Naive thymus-derived CD8-positive, alpha-beta T cell (primary cell): Measurements from ENCODE around the gene INPP5A. TPM values are rescaled to one million over a fixed set of nuclear protein-coding genes. Genes with fewer than 3 reads are reported as not detected.

Experiments
- ATAC-seq, 2 donors: fragments of 150-1000 bp; cut with Tn5 transposase in 1 of 2; sonication (Bioruptor Pico), chemical (Tn5 transposase) in 1 of 2; 1 replicate in 1 of 2; 2 replicates in 1 of 2; pipeline ENCODE4 v1.10.0; 2021; ENCODE audit warnings: mild to moderate bottlenecking in 2 of 2, moderate library complexity in 2 of 2
- POLR2A ChIA-PET: fragments of 350-600 bp; sonication (Branson Sonifier 250); formaldehyde crosslinking; loops from one replicate; lab custom pipeline; 2021; ENCODE audit warnings: antibody characterized with exemption; lab: Charles Lee
- DNase-seq, 10 donors: peaks; one replicate each; pipeline versions ENCODE4 v3.0.0 to v3.0.0-alpha.2; 2020 to 2022
- H3K27ac Mint-ChIP-seq, 10 donors: one replicate each; pipeline ENCODE4 v1.8.0; 2020 to 2022; ENCODE audit warnings: mild to moderate bottlenecking in 10 of 10, mixed read lengths in 10 of 10, moderate library complexity in 4 of 10, inconsistent platforms in 1 of 10
- H3K27me3 Mint-ChIP-seq, 5 donors: one replicate each; pipeline ENCODE4 v1.8.0; 2021 to 2022; ENCODE audit warnings: mixed read lengths in 5 of 5
- H3K36me3 Mint-ChIP-seq, 3 donors: one replicate each; pipeline ENCODE4 v1.8.0; 2020 to 2022; ENCODE audit warnings: mixed read lengths in 3 of 3, mild to moderate bottlenecking in 2 of 3, inconsistent platforms in 1 of 3
- H3K4me1 Mint-ChIP-seq, 4 donors: one replicate each; pipeline ENCODE4 v1.8.0; 2021 to 2022; ENCODE audit warnings: mixed read lengths in 4 of 4
- H3K4me3 Mint-ChIP-seq, 10 donors: one replicate each; pipeline ENCODE4 v1.8.0; 2020 to 2022; ENCODE audit warnings: mild to moderate bottlenecking in 10 of 10, mixed read lengths in 10 of 10, moderate library complexity in 6 of 10, inconsistent platforms in 1 of 10
- H3K9me3 Mint-ChIP-seq, 9 donors: one replicate each; pipeline ENCODE4 v1.8.0; 2020 to 2022; ENCODE audit warnings: mixed read lengths in 9 of 9, mild to moderate bottlenecking in 3 of 9, inconsistent platforms in 1 of 9, moderate library complexity in 1 of 9
- polyA plus RNA-seq, 3 donors: library from polyadenylated mRNA; unstranded; fragments of 300-500 nt; fragmentation: Illumina TruSeq; gene quantifications; one replicate each; pipeline ENCODE4 v1.2.3, GENCODE V29; 2021
- total RNA-seq, 8 experiments: library from RNA in 2 of 8; stranded (reverse) in 2 of 8; gene quantifications; one replicate each; pipeline ENCODE4 v1.2.3 and lab custom pipeline; 2021 to 2026

The INPP5A gene
- total and polyA plus RNA-seq, 5 experiments from 2014 or later = 0.51 to 33.7 (median 3.9) TPM

- peaks cover 0 to 18% (median 2%) of the 10 kb centered on the region in 4 donors for H3K4me1 Mint-ChIP-seq
- H3K4me3 Mint-ChIP-seq = no peak overlapping the region
- H3K9me3 Mint-ChIP-seq = peaks cover 0 to 4% (median 0%) of the 10 kb centered on the region in 9 donors
- peaks cover 0 to 9% (median 0%) of the 10 kb centered on the region in 5 donors for H3K27me3 Mint-ChIP-seq
- ATAC-seq = no peak
- POLR2A ChIA-PET = no interaction called here
- H3K27ac Mint-ChIP-seq = no peak overlapping the region
- DNase-seq = peak in 1 of 10 donors; percentile 35
- H3K36me3 Mint-ChIP-seq = no peaks in the 10 kb centered on the region
These were observed 20.5 kb upstream of the INPP5A start for GRCh38 chr10:132516771-132517725.

GRCh38 chr10:132517951-132518521 lies 19.6 kb upstream of the INPP5A start:
- Mint-ChIP-seq H3K36me3 (no peaks in the 10 kb centered on the region), H3K4me1 (peaks cover 0 to 18% (median 2%) of the 10 kb centered on the region in 4 donors), H3K27ac (peak overlapping the region in 1 of 10 donors; percentile 27), H3K4me3 (no peak overlapping the region), H3K9me3 (peaks cover 0 to 1% (median 0%) of the 10 kb centered on the region in 9 donors), H3K27me3 (peaks cover 0 to 12% (median 0%) of the 10 kb centered on the region in 5 donors)
- POLR2A ChIA-PET = no interaction called here
- no peak for ATAC-seq
- peak in 1 of 10 donors; percentile 46 for DNase-seq

- peak overlapping the region in 3 of 10 donors; percentile 48 to 66 (median 51) for H3K4me3 Mint-ChIP-seq
These were observed 18.8 kb upstream of the INPP5A start for GRCh38 chr10:132518572-132519381.

GRCh38 chr10:132519382-132520176 lies 18.0 kb upstream of the INPP5A start:
- Mint-ChIP-seq H3K9me3 (no peaks in the 10 kb centered on the region), H3K4me3 (no peak overlapping the region), H3K27me3 (peaks cover 0 to 21% (median 12%) of the 10 kb centered on the region in 5 donors), H3K4me1 (peaks cover 0 to 18% (median 2%) of the 10 kb centered on the region in 4 donors), H3K27ac (no peak overlapping the region), H3K36me3 (no peaks in the 10 kb centered on the region)
- POLR2A ChIA-PET = no interaction called here
- ATAC-seq (no peak), DNase-seq (no peak)

More at GRCh38 chr10:132518572-132519381, 18.8 kb upstream of the INPP5A start:
- Mint-ChIP-seq H3K27ac (peak overlapping the region in 1 of 10 donors; percentile 27), H3K4me1 (peaks cover 0 to 18% (median 2%) of the 10 kb centered on the region in 4 donors), H3K9me3 (no peaks in the 10 kb centered on the region), H3K27me3 (peaks cover 0 to 16% (median 4%) of the 10 kb centered on the region in 5 donors), H3K36me3 (no peaks in the 10 kb centered on the region)
- POLR2A ChIA-PET = no interaction called here
- DNase-seq (peak in 1 of 10 donors; percentile 61), ATAC-seq (no peak)

- DNase-seq (peak in 1 of 10 donors; percentile 45), ATAC-seq (no peak)
- POLR2A ChIA-PET = no interaction called here
- peaks cover 0 to 21% (median 12%) of the 10 kb centered on the region in 5 donors for H3K27me3 Mint-ChIP-seq
- no peak overlapping the region for H3K27ac Mint-ChIP-seq
- peaks cover 0 to 13% (median 1%) of the 10 kb centered on the region in 4 donors for H3K4me1 Mint-ChIP-seq
- peaks cover 0 to 1% (median 0%) of the 10 kb centered on the region in 9 donors for H3K9me3 Mint-ChIP-seq
- H3K36me3 Mint-ChIP-seq = peaks cover 0 to under 1% (median 0%) of the 10 kb centered on the region in 3 donors
- H3K4me3 Mint-ChIP-seq = no peak overlapping the region
These were observed 17.3 kb upstream of the INPP5A start for GRCh38 chr10:132520177-132520811.

GRCh38 chr10:132521041-132521465 lies 16.5 kb upstream of the INPP5A start:
- Mint-ChIP-seq H3K27me3 (peaks cover 0 to 21% (median 12%) of the 10 kb centered on the region in 5 donors), H3K27ac (no peak overlapping the region), H3K4me3 (no peak overlapping the region), H3K4me1 (peaks cover 0 to 9% (median under 1%) of the 10 kb centered on the region in 4 donors), H3K9me3 (peaks cover 0 to 3% (median 0%) of the 10 kb centered on the region in 9 donors), H3K36me3 (peaks cover 0 to 6% (median 0%) of the 10 kb centered on the region in 3 donors)
- no peak for ATAC-seq
- POLR2A ChIA-PET = no interaction called here
- DNase-seq = peak in 1 of 10 donors; percentile 56

- POLR2A ChIA-PET = interaction anchor here (0.5 kb wide), 1 partner anchor 114 kb away, joined by 6 read pairs; no protein-coding TSS in a partner anchor
- Mint-ChIP-seq H3K27ac (no peak overlapping the region), H3K4me3 (no peak overlapping the region), H3K27me3 (peaks cover 0 to 22% (median 12%) of the 10 kb centered on the region in 5 donors), H3K36me3 (peaks cover 0 to 6% (median 0%) of the 10 kb centered on the region in 3 donors), H3K4me1 (peaks cover 0 to 4% (median 0%) of the 10 kb centered on the region in 4 donors), H3K9me3 (peaks cover 0 to 3% (median 0%) of the 10 kb centered on the region in 9 donors)
- DNase-seq = peak in 1 of 10 donors; percentile 58
- no peak for ATAC-seq
These were observed 16.0 kb upstream of the INPP5A start for GRCh38 chr10:132521466-132522102.

GRCh38 chr10:132522521-132523411 lies 14.8 kb upstream of the INPP5A start:
- DNase-seq = peak in 1 of 10 donors; percentile 18
- no peak overlapping the region for H3K27ac Mint-ChIP-seq
- POLR2A ChIA-PET = no interaction called here
- H3K4me3 Mint-ChIP-seq = no peak overlapping the region
- peaks cover 0 to 7% (median 1%) of the 10 kb centered on the region in 9 donors for H3K9me3 Mint-ChIP-seq
- peaks cover 0 to 24% (median 12%) of the 10 kb centered on the region in 5 donors for H3K27me3 Mint-ChIP-seq
- no peak for ATAC-seq
- H3K36me3 Mint-ChIP-seq = peaks cover 0 to 6% (median 0%) of the 10 kb centered on the region in 3 donors
- H3K4me1 Mint-ChIP-seq = peaks cover 0 to 2% (median 0%) of the 10 kb centered on the region in 4 donors

- POLR2A ChIA-PET = no interaction called here
- peaks cover 0 to 24% (median 12%) of the 10 kb centered on the region in 5 donors for H3K27me3 Mint-ChIP-seq
- H3K36me3 Mint-ChIP-seq = peaks cover 0 to 9% (median 0%) of the 10 kb centered on the region in 3 donors
- H3K9me3 Mint-ChIP-seq = peaks cover 0 to 11% (median 3%) of the 10 kb centered on the region in 9 donors
- no peak for ATAC-seq
- H3K4me3 Mint-ChIP-seq = no peak overlapping the region
- H3K4me1 Mint-ChIP-seq = no peaks in the 10 kb centered on the region
- H3K27ac Mint-ChIP-seq = no peak overlapping the region
- DNase-seq = peak in 1 of 10 donors; percentile 55
These were observed 13.8 kb upstream of the INPP5A start for GRCh38 chr10:132523561-132524442.
